ENCODE measurements around the gene MYH14.

MYH14 gene

DNA sequence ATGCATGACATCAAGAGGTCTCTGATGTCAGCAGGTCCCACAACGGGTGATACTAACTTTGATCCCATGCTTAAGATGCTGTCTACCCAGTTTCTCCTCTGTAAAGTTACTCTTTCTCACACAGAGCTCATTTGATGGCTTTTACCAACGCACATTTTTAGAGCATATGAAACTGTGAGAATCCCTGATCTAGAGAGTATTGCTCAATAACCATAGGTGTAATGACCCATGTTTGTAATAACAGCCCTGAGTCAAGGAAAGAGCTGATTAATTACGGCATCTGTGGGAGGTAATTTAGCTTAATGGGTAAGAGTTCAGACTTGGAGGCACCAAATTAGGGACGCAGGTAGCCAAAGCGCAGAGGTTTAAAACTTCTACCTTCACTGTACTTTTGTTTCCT, 22.3 kb upstream of the MYH14 start:
- Histone ChIP-seq H3K27ac (no peak overlapping the region), H3K9me3 (no peaks in the 10 kb centered on the region), H3K36me3 (no peaks in the 10 kb centered on the region), H3K4me3 (ENCODE audit: low read depth in 1 of 2, low read length in 1 of 2) (no peak overlapping the region), H3K27me3 (no peaks in the 10 kb centered on the region), H3K4me1 (ENCODE audit: control insufficient read depth in 1 of 2, insufficient read depth in 1 of 2, low read depth in 1 of 2, low read length in 1 of 2) (no peaks in the 10 kb centered on the region)
- TF ChIP-seq, protein P1, sequence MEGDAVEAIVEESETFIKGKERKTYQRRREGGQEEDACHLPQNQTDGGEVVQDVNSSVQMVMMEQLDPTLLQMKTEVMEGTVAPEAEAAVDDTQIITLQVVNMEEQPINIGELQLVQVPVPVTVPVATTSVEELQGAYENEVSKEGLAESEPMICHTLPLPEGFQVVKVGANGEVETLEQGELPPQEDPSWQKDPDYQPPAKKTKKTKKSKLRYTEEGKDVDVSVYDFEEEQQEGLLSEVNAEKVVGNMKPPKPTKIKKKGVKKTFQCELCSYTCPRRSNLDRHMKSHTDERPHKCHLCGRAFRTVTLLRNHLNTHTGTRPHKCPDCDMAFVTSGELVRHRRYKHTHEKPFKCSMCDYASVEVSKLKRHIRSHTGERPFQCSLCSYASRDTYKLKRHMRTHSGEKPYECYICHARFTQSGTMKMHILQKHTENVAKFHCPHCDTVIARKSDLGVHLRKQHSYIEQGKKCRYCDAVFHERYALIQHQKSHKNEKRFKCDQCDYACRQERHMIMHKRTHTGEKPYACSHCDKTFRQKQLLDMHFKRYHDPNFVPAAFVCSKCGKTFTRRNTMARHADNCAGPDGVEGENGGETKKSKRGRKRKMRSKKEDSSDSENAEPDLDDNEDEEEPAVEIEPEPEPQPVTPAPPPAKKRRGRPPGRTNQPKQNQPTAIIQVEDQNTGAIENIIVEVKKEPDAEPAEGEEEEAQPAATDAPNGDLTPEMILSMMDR (IDR thresholded peaks at IDR 0.05): no peak

- Histone ChIP-seq H3K36me3 (no peaks in the 10 kb centered on the region), H3K4me3 (ENCODE audit: low read depth in 1 of 2, low read length in 1 of 2) (no peak overlapping the region), H3K9me3 (no peaks in the 10 kb centered on the region), H3K27me3 (no peaks in the 10 kb centered on the region), H3K4me1 (ENCODE audit: control insufficient read depth in 1 of 2, insufficient read depth in 1 of 2, low read depth in 1 of 2, low read length in 1 of 2) (no peaks in the 10 kb centered on the region), H3K27ac (no peak overlapping the region)
- TF ChIP-seq, protein P1 (IDR thresholded peaks at IDR 0.05): no peak
Observed at GRCh38 chr19:50184196-50184595, 19.2 kb upstream of the MYH14 start.

DNA sequence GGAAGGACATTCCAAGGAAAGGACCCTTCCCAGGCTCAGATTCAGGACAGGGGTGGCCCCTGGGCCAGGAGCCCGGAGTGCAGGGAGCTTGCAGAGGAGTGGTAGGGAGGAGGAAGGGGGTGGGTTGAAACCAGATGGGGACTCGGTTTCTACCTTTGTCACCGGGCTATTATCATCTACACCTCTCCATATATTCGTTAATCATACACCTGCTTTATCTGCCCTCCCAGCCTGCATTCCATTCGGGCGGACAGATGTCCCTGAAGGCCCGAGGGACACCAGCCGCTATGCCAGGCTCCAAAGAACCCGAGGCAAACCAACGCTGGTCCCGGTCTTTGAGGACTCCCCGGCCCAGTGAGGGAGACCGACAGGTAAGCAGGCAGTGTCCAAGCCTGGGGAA, 15.5 kb upstream of the MYH14 start:
- Histone ChIP-seq H3K27ac (no peak overlapping the region), H3K27me3 (no peaks in the 10 kb centered on the region), H3K4me3 (ENCODE audit: low read depth in 1 of 2, low read length in 1 of 2) (no peak overlapping the region), H3K9me3 (no peaks in the 10 kb centered on the region), H3K36me3 (no peaks in the 10 kb centered on the region), H3K4me1 (ENCODE audit: control insufficient read depth in 1 of 2, insufficient read depth in 1 of 2, low read depth in 1 of 2, low read length in 1 of 2) (no peaks in the 10 kb centered on the region)
- TF ChIP-seq, protein P1 (IDR thresholded peaks at IDR 0.05): no peak

DNA sequence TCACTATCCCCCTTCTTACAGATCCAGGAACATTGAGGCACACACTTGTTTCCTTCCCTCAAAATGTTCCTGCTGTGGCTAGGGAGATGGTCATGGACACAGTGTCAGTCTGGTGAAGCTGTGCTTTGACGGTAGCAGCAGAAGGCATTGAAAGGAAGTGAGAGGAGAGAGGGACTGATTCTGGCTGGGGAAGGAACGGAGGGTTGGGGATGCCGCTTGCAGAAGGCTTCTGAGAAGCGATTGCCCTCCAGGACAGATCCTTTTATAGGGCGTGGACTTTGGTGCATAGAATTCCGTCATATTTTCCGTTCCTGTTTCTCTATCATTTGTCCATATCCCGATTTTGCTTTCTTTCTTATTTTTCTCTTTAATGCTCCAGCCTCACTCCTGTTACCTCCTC, 14.1 kb upstream of the MYH14 start:
- Histone ChIP-seq H3K4me3 (ENCODE audit: low read depth in 1 of 2, low read length in 1 of 2) (no peak overlapping the region), H3K27me3 (no peaks in the 10 kb centered on the region), H3K9me3 (no peaks in the 10 kb centered on the region), H3K27ac (no peak overlapping the region), H3K4me1 (ENCODE audit: control insufficient read depth in 1 of 2, insufficient read depth in 1 of 2, low read depth in 1 of 2, low read length in 1 of 2) (no peaks in the 10 kb centered on the region), H3K36me3 (no peaks in the 10 kb centered on the region)
- TF ChIP-seq, protein P1 (IDR thresholded peaks at IDR 0.05): no peak

DNA sequence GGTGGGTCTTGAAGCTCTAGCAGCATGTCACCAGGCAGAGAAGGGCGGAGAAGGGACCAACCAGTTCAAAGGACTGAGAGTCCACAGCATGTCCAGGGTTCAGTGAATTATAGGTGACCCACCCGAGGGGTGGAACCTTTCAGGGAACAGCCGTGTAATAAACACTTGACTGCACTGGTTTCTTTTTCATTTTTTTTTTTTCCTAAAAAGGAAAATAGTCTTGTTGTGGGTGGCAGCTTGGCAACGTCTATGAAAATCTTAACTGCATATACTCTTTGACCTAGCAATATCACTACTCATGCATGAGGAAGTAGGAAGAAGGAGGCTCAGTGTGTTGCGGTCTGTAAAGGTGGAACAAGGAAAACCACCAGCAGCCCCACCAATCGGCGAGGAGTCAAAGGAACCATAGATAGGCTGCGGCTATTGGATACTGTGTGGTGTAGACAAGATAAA, 13.0 kb upstream of the MYH14 start:
- TF ChIP-seq, protein P1 (IDR thresholded peaks at IDR 0.05): no peak
- Histone ChIP-seq H3K4me3 (ENCODE audit: low read depth in 1 of 2, low read length in 1 of 2) (no peak overlapping the region), H3K4me1 (ENCODE audit: control insufficient read depth in 1 of 2, insufficient read depth in 1 of 2, low read depth in 1 of 2, low read length in 1 of 2) (no peaks in the 10 kb centered on the region), H3K36me3 (no peaks in the 10 kb centered on the region), H3K9me3 (no peaks in the 10 kb centered on the region), H3K27me3 (no peaks in the 10 kb centered on the region), H3K27ac (no peak overlapping the region)

- H3K9me3 ChIP-seq: no peaks in the 10 kb centered on the region
- no peaks in the 10 kb centered on the region for H3K36me3 ChIP-seq
- TF ChIP-seq, protein P1 (IDR thresholded peaks at IDR 0.05): no peak
- H3K4me3 ChIP-seq (ENCODE audit: low read depth in 1 of 2, low read length in 1 of 2): no peak overlapping the region
- H3K27me3 ChIP-seq: no peaks in the 10 kb centered on the region
- no peaks in the 10 kb centered on the region for H3K4me1 ChIP-seq (ENCODE audit: control insufficient read depth in 1 of 2, insufficient read depth in 1 of 2, low read depth in 1 of 2, low read length in 1 of 2)
- H3K27ac ChIP-seq: no peak overlapping the region
Observed at GRCh38 chr19:50191216-50191615, 12.2 kb upstream of the MYH14 start.

Measured in neutrophil (primary cell).